Measurements from ENCODE around the gene NAPEPLD. TPM values are rescaled to one million over a fixed set of nuclear protein-coding genes. Genes with fewer than 3 reads are reported as not detected.

Gene NAPEPLD
- total RNA-seq, 1 donor from 2014 or later, result 7.6 TPM

- no peak for TF ChIP-seq CTCF (IDR thresholded peaks at IDR 0.05; ENCODE audit: insufficient read depth, low read depth, low read length)
- no peak for TF ChIP-seq EZH2 (IDR thresholded peaks at IDR 0.05; ENCODE audit: insufficient read depth, low read length)
- Mint-ChIP-seq H3K27ac (ENCODE audit: unreplicated experiment) (no peak overlapping the region), H3K4me1 (ENCODE audit: low read depth, unreplicated experiment) (peaks cover 3% of the 10 kb centered on the region), H3K27me3 (ENCODE audit: low read depth, unreplicated experiment) (no peaks in the 10 kb centered on the region), H3K9me3 (ENCODE audit: unreplicated experiment) (peaks cover 5% of the 10 kb centered on the region), H3K4me3 (ENCODE audit: unreplicated experiment) (no peak overlapping the region), H3K36me3 (ENCODE audit: low read depth, unreplicated experiment) (peaks cover 4% of the 10 kb centered on the region)
- no peaks in the 10 kb centered on the region for H3K9me3 ChIP-seq (ENCODE audit: insufficient read depth, low read depth, low read length)
- no peak overlapping the region for H3K27ac ChIP-seq (ENCODE audit: low read depth, low read length)
- H2AFZ ChIP-seq (ENCODE audit: low read depth, low read length), result no peak overlapping the region
- no peaks in the 10 kb centered on the region for H3K27me3 ChIP-seq (ENCODE audit: insufficient read depth, low read length)
- H3K79me2 ChIP-seq (ENCODE audit: insufficient read depth, low read length), result peaks cover 7% of the 10 kb centered on the region
- DNase-seq (ENCODE audit: low read depth) (no peak), FAIRE-seq (no peak)
- H4K20me1 ChIP-seq (ENCODE audit: insufficient read depth, low read length), result peaks cover 2% of the 10 kb centered on the region
- H3K4me3 ChIP-seq (ENCODE audit: insufficient read depth, low read depth, low read length), result no peak overlapping the region
- H3K4me1 ChIP-seq (ENCODE audit: insufficient read depth, low read length), result peaks cover 9% of the 10 kb centered on the region
- no peak overlapping the region for H3K9ac ChIP-seq (ENCODE audit: low read length)
- H3K4me2 ChIP-seq (ENCODE audit: low read length), result no peak overlapping the region
- H3K36me3 ChIP-seq (ENCODE audit: insufficient read depth, low read length), result no peaks in the 10 kb centered on the region
Measured at GRCh38 chr7:103071000-103071399, 77.9 kb downstream of the NAPEPLD start.

- Histone ChIP-seq H4K20me1 (ENCODE audit: insufficient read depth, low read length) (no peaks in the 10 kb centered on the region), H3K27ac (ENCODE audit: low read depth, low read length) (no peak overlapping the region), H3K79me2 (ENCODE audit: insufficient read depth, low read length) (no peaks in the 10 kb centered on the region), H3K9ac (ENCODE audit: low read length) (no peak overlapping the region), H2AFZ (ENCODE audit: low read depth, low read length) (no peak overlapping the region), H3K9me3 (ENCODE audit: insufficient read depth, low read depth, low read length) (no peaks in the 10 kb centered on the region), H3K4me3 (ENCODE audit: insufficient read depth, low read depth, low read length) (no peak overlapping the region), H3K27me3 (ENCODE audit: insufficient read depth, low read length) (no peaks in the 10 kb centered on the region), H3K36me3 (ENCODE audit: insufficient read depth, low read length) (no peaks in the 10 kb centered on the region), H3K4me2 (ENCODE audit: low read length) (no peak overlapping the region), H3K4me1 (ENCODE audit: insufficient read depth, low read length) (peaks cover 5% of the 10 kb centered on the region)
- peaks cover under 1% of the 10 kb centered on the region for H3K4me1 Mint-ChIP-seq (ENCODE audit: low read depth, unreplicated experiment)
- H3K4me3 Mint-ChIP-seq (ENCODE audit: unreplicated experiment), result no peak overlapping the region
- TF ChIP-seq EZH2 (IDR thresholded peaks at IDR 0.05; ENCODE audit: insufficient read depth, low read length) (no peak), CTCF (IDR thresholded peaks at IDR 0.05; ENCODE audit: insufficient read depth, low read depth, low read length) (no peak)
- peaks cover 4% of the 10 kb centered on the region for H3K36me3 Mint-ChIP-seq (ENCODE audit: low read depth, unreplicated experiment)
- no peak overlapping the region for H3K27ac Mint-ChIP-seq (ENCODE audit: unreplicated experiment)
- no peak for DNase-seq (ENCODE audit: low read depth)
- no peak for FAIRE-seq
- H3K27me3 Mint-ChIP-seq (ENCODE audit: low read depth, unreplicated experiment), result no peaks in the 10 kb centered on the region
- peaks cover 5% of the 10 kb centered on the region for H3K9me3 Mint-ChIP-seq (ENCODE audit: unreplicated experiment)
Measured at GRCh38 chr7:103068414-103069403, 80.2 kb downstream of the NAPEPLD start.

- peaks cover 5% of the 10 kb centered on the region for H3K9me3 Mint-ChIP-seq (ENCODE audit: unreplicated experiment)
- no peak for DNase-seq (ENCODE audit: low read depth)
- TF ChIP-seq CTCF (IDR thresholded peaks at IDR 0.05; ENCODE audit: insufficient read depth, low read depth, low read length) (peak; percentile 29), EZH2 (IDR thresholded peaks at IDR 0.05; ENCODE audit: insufficient read depth, low read length) (no peak)
Measured at GRCh38 chr7:103065667-103066066, 83.2 kb downstream of the NAPEPLD start.

More at GRCh38 chr7:103065667-103066066, 83.2 kb downstream of the NAPEPLD start:
- no peak for FAIRE-seq
- Histone ChIP-seq H3K9me3 (ENCODE audit: insufficient read depth, low read depth, low read length) (no peaks in the 10 kb centered on the region), H3K79me2 (ENCODE audit: insufficient read depth, low read length) (no peaks in the 10 kb centered on the region), H3K4me2 (ENCODE audit: low read length) (no peak overlapping the region), H4K20me1 (ENCODE audit: insufficient read depth, low read length) (no peaks in the 10 kb centered on the region), H3K4me3 (ENCODE audit: insufficient read depth, low read depth, low read length) (no peak overlapping the region), H3K36me3 (ENCODE audit: insufficient read depth, low read length) (no peaks in the 10 kb centered on the region), H3K27ac (ENCODE audit: low read depth, low read length) (no peak overlapping the region), H3K27me3 (ENCODE audit: insufficient read depth, low read length) (no peaks in the 10 kb centered on the region), H2AFZ (ENCODE audit: low read depth, low read length) (no peak overlapping the region), H3K4me1 (ENCODE audit: insufficient read depth, low read length) (no peaks in the 10 kb centered on the region), H3K9ac (ENCODE audit: low read length) (no peak overlapping the region)
- H3K4me3 Mint-ChIP-seq (ENCODE audit: unreplicated experiment), result no peak overlapping the region
- peaks cover 1% of the 10 kb centered on the region for H3K4me1 Mint-ChIP-seq (ENCODE audit: low read depth, unreplicated experiment)
- H3K27ac Mint-ChIP-seq (ENCODE audit: unreplicated experiment), result no peak overlapping the region
- peaks cover 4% of the 10 kb centered on the region for H3K36me3 Mint-ChIP-seq (ENCODE audit: low read depth, unreplicated experiment)
- H3K27me3 Mint-ChIP-seq (ENCODE audit: low read depth, unreplicated experiment), result no peaks in the 10 kb centered on the region

Measured in astrocyte (in vitro differentiated cells and primary cell).